OCI-M2 (cell line): ENCODE results near the gene AKT1.

Experiments used
- DNase-seq: peaks from one replicate; lab custom pipeline; 2025; ENCODE audit not compliant: unreplicated experiment; lab: John Stamatoyannopoulos, UW

Gene AKT1

DNA sequence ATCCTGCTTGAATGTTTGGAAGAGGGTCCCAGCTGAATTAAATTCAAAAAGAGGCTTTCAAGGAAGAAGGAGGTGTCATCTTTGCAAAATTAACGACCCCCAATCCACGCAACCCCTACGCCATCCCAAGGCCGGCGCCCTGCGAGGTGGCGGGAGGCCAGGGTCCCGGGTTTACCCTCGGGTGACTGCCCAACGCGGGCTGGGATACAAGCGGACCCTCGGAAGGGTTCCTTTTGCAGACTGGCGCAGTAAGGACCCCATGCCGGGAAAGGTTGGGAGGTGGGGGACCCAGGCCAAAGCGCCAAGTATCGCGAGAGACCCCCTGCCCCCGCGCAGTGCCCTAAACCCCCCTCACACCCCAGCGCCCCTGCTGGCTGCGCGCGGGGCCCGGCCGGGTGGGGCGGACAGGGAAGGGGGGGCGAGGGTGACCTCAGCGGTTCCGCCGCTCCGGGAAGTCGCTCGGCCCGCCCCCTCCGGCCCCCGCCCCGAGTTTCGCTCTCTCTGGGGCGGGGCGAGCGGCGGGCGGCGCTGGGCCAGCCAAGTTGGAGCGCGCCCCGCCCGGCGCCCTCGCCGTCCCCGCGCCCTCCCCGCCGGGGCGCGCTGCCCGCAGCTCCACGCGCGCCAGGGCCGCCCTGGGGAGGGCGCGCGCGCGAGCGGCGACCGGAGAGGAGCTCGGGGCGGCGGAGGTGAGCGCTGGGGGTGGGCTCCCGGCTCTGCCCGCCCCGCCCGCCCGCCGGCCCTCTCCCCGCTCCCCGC lies 4.6 kb upstream of the AKT1 start:
- peak; percentile 33 for DNase-seq

DNA sequence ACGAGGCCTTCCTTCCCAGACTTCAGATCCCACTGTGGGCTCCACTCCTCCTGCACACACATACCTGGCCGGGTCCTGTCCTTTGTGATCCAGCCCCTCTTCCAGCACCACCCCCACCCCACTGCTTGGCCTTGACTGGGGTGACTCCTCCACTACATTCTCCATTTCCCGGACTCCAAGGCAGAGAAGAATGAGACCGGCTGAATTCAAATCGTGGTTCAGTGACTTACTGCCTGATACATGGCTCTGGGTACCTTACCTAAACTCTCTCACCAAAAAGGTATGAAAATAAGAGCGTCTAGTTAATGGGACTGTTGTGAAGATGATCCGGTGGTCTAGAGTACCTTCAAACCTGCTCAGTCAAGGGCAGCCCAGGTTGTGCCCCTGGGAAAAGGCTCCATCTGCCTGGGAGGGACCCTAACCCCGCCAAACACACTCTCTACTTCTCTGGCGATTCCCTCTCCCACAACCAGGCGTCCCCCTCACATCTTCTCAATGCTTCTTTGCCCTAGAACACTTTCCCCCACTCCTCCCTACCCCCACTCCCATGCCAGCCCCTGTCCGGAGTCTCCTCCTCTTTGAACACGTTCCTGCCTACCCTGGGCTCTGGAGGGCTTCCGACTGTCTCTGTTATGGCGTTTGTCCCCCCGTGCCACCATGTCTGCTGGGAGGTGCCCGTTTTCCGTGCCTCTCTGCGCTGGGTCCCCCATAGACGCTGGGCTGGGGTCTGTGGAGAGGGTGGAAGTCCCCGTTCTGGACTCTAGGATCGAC lies 3.9 kb upstream of the AKT1 start:
- DNase-seq: no peak

DNA sequence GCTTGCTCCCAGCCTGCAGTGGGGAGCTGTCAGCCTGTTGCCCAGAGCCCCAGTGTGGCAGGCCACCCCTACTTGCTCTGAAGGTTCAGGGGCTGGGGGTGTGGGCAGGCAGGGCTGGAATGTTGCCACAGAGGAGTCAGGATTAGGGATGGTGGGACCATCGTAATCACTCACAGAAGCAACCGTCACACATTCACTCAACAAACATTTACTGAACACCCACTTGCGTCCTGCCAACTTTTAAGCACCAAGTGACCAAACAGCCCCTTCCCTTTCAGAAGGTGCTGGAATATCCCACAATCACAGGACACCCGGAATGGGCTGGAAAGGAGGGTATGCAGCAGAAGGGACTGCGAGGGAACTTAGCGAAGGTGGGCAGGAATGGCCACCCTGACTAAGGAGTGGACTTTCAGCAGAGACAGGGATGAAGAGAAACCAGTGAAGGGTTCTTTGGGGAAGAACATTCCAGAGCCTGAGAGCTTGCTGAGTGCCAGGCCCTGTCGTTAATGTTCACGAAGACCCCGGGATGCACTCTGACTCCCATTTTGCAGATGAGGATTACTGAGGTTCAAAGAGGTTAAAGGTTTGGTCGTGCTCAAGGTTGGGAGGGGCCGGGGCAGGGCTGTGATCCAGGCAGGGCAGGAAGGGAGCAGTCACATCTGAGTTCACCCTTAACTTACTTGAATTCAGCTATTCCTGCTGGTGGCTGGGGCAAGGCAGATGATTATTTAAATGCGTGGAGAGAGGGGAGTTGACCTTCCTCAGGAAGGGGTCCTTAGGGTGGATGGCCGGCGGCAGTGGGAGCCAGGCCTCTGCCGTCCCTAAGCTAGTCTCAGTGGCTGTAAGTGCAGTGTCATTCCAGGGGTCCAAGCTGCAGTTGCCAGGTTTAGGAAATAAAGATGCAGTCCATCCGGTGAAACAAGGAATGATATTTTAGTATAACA lies 3.0 kb upstream of the AKT1 start:
- no peak for DNase-seq

DNA sequence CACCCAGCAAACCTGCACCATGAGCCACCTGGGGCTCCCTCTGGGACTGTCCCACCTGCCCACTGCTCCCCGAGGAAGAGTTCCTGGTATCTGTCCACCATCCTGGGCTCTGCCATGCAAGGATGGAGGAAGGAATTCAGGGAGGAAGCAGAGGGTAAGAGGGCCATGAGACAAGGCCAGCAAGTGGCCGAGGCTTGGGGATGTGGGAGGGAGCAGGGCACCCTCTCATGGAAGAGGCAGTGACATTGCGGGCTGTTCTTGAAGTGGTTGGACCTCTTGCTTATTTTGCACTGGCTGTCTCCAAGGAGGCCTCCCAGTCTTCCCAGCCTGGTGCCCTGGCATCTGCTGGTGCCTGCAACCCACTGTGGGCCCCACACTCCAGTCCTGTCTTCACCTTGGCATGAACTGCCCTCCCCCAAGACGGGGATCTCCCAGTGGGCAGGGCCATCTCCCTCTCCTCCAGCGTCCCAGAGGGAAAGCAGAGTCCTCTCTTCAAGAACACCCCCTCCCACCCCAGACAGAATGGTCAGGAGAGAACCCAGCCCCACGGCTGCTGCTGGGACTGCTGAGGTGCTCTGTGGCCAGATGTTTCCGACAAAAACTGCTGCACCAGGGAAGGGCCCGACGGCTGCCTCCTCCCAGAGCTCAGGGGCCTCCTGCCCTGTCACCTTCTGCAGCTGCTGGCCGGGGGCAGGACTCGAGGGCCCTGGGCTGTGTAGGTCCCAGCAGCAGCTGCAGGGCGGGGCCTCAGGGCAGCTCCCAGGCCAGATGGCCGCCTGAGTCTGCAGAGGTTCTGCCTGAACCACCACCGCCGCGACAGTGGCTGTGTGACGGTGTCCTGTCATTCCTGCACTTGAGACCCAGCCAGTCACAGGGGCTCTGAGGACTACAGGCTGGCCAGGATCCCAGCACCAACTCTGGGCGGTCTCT lies 1.8 kb upstream of the AKT1 start:
- DNase-seq: no peak

DNA sequence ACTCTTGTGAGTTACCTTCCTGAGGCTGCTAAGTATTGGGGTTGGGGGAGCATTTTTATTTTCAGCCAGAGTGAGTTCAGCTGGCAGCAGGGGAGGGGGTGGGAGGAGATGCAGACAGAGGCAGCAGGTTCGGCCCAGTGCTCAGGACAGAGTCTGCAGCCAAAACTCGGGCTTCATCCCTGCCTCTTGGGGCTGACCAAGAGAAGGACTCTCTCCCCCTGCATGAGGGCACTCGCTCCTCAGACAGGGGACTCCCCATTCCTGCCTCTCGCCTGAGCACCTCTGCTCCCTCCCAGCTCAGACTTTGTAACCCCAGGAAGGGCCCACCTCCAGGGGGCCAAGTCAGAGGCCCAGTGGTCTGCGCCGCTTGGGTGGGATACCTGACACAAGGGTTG lies 1.1 kb upstream of the AKT1 start:
- DNase-seq: no peak

DNA sequence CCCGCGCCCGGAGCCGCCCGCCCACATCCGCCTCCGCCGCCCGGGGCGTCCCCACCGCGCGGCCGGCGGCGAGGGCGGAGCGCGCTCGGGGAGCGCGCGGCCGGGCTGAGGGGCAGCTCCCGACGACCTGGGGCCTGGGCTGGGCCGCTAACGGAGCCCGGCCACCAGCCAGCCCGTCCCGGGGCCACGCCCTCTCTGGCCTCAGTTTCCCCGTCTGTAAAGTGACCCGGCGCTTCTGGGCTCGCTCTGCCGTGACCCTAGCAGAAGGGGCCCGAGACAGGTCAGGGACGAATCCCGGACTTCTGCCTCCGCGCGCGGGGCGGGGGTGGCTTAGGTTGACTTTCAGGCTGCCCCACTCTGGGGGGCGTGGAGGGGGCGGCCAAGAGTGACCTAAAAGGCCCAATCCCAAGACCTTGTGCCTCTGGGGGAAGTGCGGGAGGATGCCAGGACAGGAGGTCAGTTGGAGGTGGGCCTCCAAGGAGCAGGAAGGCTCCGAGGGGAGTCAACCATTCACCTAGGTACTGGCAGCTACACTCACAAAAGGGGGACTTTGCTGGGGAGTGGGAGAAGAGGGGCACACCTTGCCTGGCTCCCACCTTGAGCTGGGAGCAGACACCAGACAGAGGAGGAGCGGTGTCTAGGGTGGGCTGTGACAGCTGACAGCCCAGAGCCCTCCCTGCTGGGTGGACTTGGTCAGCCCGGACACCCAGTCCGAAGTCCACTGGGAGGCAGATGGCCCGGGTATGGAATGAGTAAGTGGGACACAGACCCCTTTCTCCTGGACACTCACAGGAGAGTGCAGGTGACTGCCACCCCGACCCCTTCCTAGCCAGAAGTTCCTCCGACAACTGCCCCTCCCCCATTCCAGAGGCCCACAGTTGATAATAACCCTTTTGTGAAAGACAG lies 486 bp upstream of the AKT1 start:
- DNase-seq: no peak

DNA sequence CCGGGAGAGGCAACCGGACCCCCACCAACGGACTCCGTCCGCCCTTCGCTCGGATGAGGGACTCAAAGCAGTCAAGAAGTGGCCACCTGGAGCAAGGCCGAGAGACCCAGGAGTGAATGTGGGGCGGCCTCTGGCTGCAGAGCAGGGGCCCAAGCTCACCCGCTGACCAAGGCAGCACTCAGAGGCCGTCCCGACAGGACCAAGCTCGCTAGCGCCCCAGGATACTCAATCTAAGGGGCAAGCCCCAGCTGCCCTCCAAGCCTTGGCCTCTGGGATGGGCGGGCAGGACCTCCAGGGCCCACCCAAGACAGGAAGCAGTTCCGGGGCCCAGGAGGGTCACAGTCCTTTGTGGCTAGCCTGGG lies 936 bp downstream of the AKT1 start:
- no peak for DNase-seq

DNA sequence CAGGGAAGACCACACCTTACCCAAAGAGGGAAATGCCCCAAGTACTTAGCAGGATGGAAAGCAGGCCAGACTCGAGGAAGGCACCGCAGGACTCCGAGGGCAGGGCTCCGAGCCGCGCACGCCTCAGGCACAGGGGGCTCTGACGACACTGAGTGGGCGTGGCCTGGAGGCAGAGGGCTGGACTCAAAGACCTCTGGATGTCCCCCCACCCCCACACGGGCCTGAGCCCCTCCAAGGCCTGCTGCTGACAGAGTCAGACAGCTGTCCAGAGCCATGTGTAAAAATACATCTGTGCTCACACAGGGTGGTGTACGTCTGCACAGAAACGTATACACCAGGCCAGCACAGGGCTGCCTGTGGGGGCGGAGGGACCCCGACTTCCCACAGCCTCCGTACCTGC lies 1.4 kb downstream of the AKT1 start:
- no peak for DNase-seq

DNA sequence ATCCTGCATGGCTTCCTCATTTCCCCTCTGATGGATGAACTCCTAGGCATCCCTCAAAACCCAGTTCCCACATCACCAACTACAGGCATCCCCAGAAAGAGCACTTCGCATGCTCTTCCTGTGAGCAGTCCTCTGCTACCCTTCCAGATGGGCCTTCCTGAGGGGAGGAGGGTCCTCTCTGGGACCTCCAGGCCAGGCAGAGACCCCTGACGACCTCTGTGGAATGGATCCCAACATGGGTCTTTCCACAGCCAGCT lies 1.9 kb downstream of the AKT1 start:
- DNase-seq: no peak

DNA sequence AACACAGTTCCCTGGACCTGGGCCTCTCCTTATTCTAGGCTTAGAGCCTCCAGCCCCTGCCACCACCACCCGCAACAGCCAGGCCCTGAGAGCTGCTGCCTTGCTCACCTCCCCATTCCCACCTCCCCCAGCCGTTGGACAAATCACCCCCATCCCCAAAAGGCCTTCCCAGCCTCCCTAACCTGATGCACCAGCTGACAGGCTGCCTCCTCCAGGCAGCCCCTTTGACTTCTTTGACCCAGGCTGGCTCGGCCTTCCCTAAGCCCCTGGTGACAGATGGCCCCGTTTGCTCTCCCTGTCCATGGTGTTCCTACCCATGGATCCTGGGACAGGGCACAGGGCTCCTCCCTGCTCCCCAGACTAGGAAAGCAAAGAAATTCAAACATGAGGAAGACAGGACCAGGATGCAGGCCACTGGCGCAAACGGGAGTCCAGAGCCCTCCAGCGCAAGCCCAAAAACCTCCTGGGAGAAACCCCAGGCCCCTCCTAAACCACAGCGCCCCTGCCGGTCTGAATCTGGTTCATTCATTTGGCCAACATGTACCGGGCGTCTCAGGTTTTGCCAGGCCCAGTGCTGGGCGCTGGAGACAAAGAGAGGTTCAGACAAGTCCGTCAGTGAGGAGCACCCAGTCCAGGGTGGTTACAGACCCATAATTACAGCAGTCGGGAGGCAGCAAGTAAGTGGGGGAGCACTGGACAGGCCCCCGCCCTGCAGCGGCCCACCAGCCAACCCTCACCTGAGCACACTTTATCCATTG lies 2.4 kb downstream of the AKT1 start:
- DNase-seq: no peak

DNA sequence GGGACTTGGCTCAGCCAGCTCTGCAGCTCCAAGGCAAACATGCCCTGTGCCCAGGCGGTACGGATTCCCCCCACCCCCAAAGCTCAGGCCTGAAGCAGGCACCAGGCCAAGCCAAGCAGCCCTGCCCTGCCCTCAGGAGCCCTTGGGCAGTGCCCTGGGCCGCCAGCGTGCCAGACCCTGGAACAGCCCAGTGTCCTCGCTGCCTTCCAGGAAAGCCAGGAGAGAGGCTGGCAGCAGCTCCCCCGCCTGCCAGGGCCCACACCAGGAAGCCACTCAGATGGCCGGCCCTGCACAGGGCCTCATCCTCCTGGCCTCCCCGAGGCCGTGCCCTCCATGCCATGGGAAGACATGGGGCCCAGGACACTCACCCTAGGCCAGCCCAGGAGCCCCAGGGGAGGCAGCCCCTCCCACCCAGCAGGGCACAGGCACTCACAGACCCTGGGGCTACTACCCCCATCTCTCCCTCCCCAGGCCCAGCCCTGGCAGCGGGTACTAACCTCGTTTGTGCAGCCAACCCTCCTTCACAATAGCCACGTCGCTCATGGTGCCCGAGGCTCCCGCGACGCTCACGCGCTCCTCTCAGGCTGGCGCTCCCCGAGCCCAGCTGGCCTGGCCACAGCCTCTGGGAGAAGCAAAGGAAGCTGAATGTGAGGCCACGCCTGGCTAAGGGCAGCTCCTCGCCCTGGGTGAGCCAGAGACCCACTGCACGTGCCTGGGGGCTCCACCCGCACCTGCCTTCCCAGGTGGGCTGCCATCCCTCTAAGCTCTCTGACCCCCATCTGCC lies 3.3 kb downstream of the AKT1 start:
- no peak for DNase-seq

DNA sequence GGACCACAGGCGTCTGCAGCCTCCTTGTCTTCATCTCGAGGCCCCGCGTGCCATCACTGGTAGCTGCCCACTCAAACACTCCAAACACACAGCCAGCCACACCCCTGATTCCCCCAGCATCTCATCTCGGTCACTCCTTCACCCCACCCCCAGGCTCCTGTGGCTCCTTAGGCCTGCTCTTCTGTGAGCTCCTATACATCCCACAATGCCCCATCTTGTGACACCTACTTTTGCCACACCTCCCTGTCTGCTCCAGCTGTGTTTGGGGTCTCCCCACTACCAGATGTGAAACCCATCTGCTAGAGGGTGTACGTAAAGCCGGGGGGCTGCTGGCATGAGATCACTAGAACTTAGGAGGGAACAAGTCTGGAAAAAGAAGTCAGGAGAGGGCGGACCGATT lies 4.1 kb downstream of the AKT1 start:
- no peak for DNase-seq

DNA sequence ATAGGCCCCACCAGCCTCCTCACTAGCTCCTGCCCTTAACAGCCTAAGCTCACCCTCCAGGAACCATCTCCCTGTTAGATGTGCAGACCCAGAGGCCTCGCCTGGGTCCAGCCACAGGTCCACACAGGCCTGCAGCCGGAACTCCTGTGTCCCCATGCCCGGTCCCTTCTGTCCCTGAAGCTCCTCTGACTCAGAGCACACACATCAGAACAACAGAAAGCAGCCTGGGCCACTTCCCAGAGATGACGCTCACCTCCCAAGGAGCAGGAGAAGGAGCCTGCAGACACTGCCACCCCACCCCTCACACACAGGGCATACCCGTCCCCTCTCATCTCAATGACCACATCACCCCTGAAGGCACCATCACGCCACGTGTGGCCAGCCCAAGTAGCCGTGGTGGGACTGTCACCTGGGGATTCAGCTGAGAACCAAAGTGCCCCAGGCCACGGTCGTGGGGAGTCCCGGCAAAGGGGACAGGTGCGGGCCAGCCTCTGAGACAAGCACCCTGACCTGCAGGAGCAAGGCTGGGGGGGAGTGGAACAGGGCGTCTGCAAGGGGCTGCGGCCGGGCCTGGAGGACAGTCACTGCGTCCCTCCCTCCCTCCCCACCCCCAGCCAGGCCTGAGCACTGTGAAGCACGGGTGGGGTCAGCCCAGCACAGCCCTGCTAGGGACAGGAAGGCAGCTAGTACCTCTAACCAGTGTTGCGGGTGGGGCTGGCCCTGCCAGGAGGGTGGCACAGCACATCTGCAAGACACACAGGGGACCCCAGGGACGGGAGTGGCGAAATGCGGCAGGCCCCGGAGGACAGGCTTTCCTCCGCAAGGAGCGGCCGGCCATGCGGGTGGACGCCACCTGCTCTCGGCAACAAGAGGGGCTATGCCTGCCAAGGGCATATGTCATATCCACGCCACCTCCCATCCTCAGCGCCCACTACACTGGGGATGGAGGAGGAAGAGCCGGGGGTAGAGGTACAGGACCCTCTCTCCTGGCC lies 5.5 kb downstream of the AKT1 start:
- DNase-seq: no peak

DNA sequence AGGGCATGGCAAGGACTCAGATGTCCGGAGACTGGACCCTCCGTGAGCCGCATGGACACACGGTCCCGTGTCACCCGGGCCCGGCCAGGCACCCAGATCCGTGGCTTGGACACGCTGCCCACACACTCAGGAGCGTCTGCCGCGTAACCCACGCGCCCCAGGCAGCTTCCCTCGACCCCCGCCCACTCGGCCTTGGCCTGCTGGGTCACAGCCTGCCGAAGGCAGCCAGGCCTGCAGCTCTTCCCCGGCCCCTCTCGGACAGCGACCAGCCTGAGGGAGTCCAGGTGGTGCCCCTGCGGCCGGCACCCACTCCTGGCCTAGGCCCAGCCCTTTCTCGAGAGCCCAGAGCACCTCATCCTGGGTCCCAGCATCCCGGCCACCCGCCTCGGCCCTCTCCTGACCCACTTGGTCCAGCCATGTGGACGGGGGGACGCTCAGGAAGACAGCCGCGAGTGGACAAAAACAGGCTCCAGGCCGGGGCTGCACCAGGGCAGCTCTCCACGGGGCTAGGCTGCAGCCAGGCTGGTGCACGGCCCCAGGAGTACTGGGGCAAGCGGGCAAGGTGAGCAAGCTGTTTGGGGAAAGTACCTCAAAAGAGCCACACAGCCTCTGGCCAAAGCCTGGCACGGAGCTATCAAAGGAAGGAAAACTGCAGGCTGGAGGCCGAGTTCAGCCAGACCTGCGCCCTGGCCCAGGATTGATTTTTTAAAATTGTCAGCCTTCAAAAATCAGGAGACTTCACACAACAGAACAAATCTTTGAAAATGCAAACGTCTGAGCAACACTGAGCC lies 6.5 kb downstream of the AKT1 start:
- DNase-seq: no peak

DNA sequence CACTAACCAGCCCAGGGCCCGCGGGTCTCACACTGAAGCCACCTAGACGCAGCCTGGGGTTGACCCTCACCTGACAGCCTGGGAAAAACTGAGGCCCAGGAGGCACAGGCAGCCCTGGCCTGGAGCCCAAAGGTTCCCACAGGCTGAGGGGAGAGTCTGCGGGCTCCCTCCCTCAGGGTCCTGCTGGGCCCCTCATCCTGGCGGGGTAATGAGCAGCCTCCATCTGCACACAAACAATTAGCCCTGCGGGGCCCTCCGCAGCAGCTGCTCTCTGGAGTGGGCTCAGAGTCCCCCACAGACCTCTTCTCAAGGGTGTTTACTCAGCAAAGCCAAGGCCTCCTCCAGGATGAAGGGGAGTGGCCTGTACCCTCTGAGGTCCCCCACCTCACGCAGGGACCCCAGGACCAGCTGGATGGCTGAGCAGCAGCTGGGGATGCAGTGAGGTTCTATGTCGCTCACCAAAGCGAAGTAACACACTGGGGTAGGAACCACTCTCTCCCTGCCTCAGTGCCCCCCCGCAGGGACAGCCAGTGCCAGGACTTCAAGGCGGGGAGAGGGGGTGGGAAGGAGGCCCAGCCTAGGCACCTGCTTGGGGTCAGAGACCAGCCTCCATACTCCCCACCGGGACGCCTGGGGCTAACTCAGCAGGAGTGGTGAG lies 7.3 kb downstream of the AKT1 start:
- no peak for DNase-seq

DNA sequence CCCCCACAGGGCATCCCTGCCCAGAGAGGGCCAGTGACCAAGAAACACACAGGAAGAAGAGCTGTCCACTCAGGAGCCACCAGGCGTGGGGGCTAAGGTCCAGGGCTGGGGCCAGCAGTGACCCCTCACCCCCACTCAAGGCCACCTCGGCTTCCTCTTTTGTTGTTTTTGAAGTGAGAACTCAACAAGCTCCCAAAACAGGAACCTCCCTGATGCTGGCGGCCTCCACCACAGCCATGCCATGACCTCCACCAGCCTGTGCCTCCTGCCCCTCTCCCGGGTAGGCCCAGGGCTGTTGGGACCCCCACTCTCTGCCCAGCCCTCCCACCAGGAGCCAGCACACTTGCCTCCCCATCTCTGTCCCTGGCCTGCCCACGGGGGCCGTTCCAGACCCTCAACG lies 7.8 kb downstream of the AKT1 start:
- no peak for DNase-seq
